Neural cell (in vitro differentiated cells): ENCODE results near the gene RNF213.

Experiments used
- EP300 ChIP-seq: fragments of 450-650 bp; conservative IDR thresholded peaks from 2 replicates; pipeline ENCODE4 v1.6.1; 2014; ENCODE audit warnings: antibody characterized with exemption, mild to moderate bottlenecking, moderate library complexity; ENCODE audit not compliant: poor library complexity, severe bottlenecking
- EZH2 ChIP-seq: fragments of 200-600, 300-800 bp; shearing (Covaris generic), sonication (generic); IDR thresholded peaks from 2 replicates; pipeline ENCODE4 v1.6.1; 2014; ENCODE audit warnings: antibody characterized with exemption, low read length, borderline replicate concordance, mild to moderate bottlenecking; ENCODE audit not compliant: insufficient read depth, poor library complexity, severe bottlenecking
- POLR2AphosphoS5 ChIP-seq: IDR thresholded peaks from 2 replicates; pipeline ENCODE4 v1.6.1; 2012
- RAD21 ChIP-seq: fragments of 450-650 bp; conservative IDR thresholded peaks from 2 replicates; pipeline ENCODE4 v1.6.1; 2014; ENCODE audit warnings: antibody characterized with exemption, mild to moderate bottlenecking, moderate library complexity
- REST ChIP-seq: IDR thresholded peaks from 2 replicates; pipeline ENCODE4 v1.6.1; 2012; ENCODE audit warnings: borderline replicate concordance
- TF ChIP-seq, protein P1 (sequence below): fragments of 450-650 bp; IDR thresholded peaks from 2 replicates; pipeline ENCODE4 v1.5.1; 2014; ENCODE audit warnings: antibody characterized with exemption, mild to moderate bottlenecking, moderate library complexity; ENCODE audit not compliant: poor library complexity, severe bottlenecking

DNA sequence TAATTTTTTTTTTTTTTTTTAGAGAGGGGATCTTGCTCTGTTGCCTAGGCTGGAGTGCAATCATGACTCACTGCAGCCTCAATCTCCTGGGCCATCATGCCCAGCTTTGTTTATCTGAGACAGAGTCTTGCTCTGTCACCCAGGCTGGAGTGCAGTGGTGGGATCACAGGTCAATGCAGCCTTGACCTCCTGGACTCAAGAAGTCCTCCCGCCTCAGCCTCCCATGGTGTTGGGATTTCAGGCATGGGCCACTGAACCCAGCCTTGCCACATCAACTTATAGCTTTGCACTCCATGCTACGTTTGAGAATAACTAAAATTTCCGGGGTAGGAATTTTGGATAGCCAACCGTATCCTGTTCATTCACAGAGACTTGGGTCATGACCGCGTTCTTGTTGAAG lies 30.6 kb downstream of the RNF213 start:
- TF ChIP-seq, protein P1, sequence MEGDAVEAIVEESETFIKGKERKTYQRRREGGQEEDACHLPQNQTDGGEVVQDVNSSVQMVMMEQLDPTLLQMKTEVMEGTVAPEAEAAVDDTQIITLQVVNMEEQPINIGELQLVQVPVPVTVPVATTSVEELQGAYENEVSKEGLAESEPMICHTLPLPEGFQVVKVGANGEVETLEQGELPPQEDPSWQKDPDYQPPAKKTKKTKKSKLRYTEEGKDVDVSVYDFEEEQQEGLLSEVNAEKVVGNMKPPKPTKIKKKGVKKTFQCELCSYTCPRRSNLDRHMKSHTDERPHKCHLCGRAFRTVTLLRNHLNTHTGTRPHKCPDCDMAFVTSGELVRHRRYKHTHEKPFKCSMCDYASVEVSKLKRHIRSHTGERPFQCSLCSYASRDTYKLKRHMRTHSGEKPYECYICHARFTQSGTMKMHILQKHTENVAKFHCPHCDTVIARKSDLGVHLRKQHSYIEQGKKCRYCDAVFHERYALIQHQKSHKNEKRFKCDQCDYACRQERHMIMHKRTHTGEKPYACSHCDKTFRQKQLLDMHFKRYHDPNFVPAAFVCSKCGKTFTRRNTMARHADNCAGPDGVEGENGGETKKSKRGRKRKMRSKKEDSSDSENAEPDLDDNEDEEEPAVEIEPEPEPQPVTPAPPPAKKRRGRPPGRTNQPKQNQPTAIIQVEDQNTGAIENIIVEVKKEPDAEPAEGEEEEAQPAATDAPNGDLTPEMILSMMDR = no peak
- TF ChIP-seq EZH2 (no peak), REST (no peak), RAD21 (no peak), POLR2AphosphoS5 (no peak), EP300 (no peak)
